GM19455 (cell line): ENCODE measurements around the gene MAGEB16.

Experiments
- ATAC-seq: cut with Tn5 transposase; IDR thresholded peaks from one replicate; pipeline ENCODE4 v1.9.1; 2021; ENCODE audit not compliant: unreplicated experiment

Gene MAGEB16

GRCh38 chrX:35798042-35798441 is at the start of gene MAGEB16:
Gene MAGEB16, plus strand, starts transcription at chrX:35798342. Its CDS starts 3,855 bp downstream, at chrX:35802197.
- ATAC-seq, result no peak

GRCh38 chrX:35773958-35774564 is 24.1 kb upstream of the MAGEB16 start:
- no peak for ATAC-seq

- no peak for ATAC-seq
Measured at GRCh38 chrX:35785075-35785474, 13.1 kb upstream of the MAGEB16 start.

GRCh38 chrX:35786271-35786670 is 11.9 kb upstream of the MAGEB16 start:
- ATAC-seq, result no peak

GRCh38 chrX:35787867-35788266 is 10.3 kb upstream of the MAGEB16 start:
- ATAC-seq, result no peak

GRCh38 chrX:35800474-35800873 is 2.3 kb downstream of the MAGEB16 start:
- no peak for ATAC-seq

- no peak for ATAC-seq
Measured at GRCh38 chrX:35809781-35810180, 11.6 kb downstream of the MAGEB16 start.

- no peak for ATAC-seq
Measured at GRCh38 chrX:35819241-35819640, 21.1 kb downstream of the MAGEB16 start.

GRCh38 chrX:35826503-35826902 is 28.4 kb downstream of the MAGEB16 start:
- ATAC-seq, result no peak

GRCh38 chrX:35829501-35829900 is 31.4 kb downstream of the MAGEB16 start:
- ATAC-seq, result no peak

- ATAC-seq, result no peak
Measured at GRCh38 chrX:35841872-35842271, 43.7 kb downstream of the MAGEB16 start.

- ATAC-seq, result no peak
Measured at GRCh38 chrX:35842674-35843073, 44.5 kb downstream of the MAGEB16 start.

GRCh38 chrX:35847736-35848135 is 49.6 kb downstream of the MAGEB16 start:
- ATAC-seq, result no peak
